HG02884 (cell line): ENCODE measurements around the gene HMGN1.

Source experiments
- ATAC-seq: cut with Tn5 transposase; IDR thresholded peaks from one replicate; pipeline ENCODE4 v1.9.1; 2021; ENCODE audit warnings: mild to moderate bottlenecking, moderate library complexity; ENCODE audit not compliant: unreplicated experiment

Gene HMGN1

DNA sequence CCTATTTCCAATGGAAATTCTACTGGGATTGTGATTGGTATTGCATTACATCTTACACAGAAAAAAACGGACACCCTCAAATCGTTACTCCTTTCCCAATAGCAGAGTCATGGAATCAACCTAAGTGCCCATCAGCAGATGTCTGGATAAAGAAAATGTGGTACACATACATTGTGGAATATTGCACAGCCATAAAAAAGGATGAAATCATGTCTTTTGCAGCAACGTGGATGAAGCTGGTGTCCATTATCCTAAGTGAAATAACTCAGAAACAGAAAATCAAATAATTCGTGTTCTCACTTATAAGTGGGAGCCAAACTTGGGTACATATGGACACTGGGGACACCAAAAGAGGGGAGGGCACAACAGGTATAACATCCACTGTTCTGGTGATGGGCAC, 14.3 kb downstream of the HMGN1 start:
- ATAC-seq: no peak

DNA sequence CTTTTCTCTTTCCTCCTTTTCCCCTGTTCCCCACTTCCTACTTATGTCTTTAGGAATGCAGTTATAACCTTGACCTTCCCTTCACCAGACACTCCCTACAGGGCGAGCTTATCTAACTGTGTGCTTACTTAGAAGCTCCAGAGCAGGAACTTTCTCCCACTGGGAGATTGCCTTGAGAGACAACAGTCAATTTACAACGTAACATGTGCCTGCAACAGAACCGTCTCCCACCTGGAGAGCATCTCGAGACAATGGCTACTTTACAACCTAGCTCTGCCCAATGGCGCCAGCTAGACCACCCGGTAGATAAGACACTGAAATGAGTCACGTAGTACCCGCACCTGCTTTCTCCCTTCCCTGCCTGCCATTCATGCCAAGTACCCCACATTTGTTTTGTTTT, 16.7 kb downstream of the HMGN1 start:
- ATAC-seq: no peak

DNA sequence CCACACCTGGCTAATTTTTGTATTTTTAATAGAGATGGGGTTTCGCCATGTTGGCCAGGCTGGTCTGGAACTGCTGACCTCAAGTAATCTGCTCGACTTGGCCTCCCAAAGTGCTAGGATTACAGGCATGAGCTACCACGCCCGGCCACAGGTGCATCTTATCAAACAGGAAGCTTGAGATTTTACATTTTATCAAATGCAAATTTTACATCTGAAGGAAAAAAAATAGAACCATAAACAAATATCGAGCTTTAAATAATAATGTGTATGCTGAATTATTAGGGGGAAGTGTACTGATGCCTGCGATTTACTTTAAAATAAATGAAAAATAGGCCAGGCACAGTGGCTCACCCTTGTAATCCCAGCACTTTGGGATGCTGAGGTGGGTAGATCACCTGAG, 18.9 kb downstream of the HMGN1 start:
- ATAC-seq: no peak

DNA sequence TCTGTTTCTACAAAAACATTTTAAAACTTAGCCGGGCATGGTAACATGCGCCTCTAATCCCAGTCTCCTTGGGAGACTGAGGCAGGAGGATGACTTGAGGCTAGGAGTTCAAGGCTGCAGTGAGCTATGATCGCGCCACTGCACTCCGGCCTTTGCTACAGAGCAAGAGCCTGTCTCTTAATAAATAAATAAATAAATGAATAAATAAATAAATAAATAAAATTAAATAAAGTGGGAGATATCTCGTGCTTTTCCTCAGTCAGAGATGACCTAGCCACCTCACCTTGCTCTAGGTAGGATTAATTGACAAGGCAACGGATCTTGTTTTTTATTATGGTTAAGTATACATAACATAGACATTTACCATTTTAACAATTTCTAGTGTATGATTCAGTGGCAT, 21.2 kb downstream of the HMGN1 start:
- no peak for ATAC-seq

DNA sequence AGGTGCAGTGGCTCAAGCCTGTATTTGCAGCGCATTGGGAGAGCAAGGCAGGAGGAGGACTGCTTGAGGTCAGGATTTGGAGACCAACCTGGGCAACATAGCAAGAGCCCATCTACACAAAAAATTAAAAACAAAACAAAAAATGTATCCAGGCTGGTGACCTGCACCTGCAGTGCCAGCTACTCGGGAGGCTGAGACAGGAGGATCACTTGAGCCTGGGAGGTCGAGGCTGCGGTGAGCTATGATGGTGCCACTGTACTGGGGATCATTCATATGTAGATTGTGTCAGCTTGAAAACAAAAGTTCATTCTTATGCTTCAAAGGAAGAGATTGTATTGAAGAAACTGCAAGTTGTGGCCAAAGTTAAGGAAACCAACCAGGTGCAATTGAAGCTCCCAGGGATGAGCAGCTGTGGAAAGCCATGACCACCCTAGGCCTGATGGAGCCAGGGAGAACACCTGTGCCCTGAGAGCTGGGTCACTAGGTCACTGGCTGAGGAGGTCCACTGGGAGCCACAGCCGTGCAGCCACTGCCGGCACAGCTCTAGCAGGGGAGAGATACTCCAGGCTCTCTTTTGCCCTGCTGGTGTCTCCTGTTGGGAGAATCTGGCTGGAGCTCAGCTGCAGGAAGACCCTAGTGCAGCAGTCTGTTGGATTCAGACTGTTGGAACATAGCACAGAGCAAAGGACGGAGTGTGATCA, 22.1 kb downstream of the HMGN1 start:
- no peak for ATAC-seq

DNA sequence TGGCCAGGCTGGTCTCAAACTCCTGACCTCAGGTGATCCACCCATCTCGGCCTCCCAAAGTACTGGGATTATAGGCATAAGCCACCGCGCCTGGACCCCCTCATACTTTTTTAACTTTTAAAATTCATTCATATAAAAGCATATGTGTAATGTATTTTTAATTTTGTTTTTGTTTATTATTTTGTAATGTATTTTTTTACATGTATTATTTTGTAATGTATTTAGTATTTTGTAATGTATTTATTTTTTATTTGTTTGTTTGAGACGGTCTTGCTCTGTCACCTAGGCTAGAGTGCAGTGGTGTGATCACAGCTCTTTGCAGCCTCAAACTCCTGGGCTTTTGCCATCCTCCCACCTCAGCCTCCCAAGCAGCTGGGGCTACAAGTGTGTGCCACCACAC, 23.4 kb downstream of the HMGN1 start:
- no peak for ATAC-seq

DNA sequence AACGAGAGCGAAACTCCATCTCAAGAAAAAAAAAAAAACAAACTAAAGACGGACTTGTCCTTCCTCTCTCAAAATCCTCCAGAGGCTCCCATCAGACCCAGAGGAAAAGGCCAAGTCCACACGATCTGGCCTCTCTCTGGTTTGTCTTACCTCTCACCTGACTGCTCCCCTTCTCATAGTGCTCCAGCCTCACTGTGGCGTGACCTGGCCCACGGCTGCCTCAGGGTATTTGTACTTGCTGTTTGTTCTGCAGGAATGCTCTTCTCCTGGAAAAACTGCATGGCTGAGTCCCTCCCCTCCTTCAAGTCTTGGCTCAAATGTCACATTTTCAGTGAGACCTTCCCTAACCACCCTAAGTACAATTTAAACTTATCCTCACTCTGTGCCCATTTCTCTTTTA, 27.5 kb downstream of the HMGN1 start:
- ATAC-seq: no peak

DNA sequence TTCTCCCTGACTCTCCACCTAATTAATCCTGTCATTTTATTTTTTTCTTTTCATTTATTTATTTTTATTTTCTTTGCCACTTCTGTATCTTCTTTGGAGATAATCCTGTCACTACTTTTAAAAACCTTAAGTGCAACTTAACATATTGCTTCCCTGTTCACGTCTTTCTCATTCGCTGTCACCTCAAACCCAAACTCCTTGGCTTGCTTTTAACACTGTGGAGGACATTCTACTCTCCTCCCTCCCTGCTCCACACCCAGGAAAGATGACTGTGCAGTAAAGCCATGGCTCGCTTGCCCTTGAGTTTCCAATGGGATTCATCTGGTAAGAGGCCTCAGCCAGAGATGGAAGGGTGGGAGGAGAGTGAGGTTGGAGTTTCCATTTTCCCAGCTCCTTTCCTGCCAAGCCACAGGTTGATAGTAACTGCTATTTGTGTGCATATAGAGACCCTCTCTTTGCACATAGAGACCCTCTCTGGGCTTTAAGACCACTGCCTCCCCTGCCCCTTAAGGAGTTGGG, 29.0 kb downstream of the HMGN1 start:
- no peak for ATAC-seq

DNA sequence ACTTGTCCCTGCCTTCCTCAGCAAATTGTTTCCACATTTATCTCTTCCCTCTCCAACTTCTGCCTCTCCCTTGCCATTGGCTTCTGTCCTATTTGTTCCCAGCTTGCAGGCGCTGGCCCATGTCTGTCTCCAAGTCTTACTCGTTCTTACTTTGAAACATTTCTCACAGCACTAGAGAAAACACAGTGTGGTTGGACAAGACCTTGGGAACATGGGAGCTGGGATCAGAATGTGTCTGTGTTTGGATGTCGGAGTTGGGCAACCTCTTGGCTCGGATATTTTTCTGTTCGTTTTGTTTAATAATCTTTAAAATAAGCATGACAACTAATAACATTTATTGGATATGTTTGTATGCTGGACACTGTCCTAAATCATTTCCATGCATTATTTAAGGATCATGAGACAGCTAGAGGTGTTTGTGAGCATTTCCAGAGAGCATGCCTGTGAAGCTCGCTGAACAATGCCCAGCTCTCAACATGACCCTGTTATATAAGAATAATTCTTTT, 29.6 kb downstream of the HMGN1 start:
- no peak for ATAC-seq

DNA sequence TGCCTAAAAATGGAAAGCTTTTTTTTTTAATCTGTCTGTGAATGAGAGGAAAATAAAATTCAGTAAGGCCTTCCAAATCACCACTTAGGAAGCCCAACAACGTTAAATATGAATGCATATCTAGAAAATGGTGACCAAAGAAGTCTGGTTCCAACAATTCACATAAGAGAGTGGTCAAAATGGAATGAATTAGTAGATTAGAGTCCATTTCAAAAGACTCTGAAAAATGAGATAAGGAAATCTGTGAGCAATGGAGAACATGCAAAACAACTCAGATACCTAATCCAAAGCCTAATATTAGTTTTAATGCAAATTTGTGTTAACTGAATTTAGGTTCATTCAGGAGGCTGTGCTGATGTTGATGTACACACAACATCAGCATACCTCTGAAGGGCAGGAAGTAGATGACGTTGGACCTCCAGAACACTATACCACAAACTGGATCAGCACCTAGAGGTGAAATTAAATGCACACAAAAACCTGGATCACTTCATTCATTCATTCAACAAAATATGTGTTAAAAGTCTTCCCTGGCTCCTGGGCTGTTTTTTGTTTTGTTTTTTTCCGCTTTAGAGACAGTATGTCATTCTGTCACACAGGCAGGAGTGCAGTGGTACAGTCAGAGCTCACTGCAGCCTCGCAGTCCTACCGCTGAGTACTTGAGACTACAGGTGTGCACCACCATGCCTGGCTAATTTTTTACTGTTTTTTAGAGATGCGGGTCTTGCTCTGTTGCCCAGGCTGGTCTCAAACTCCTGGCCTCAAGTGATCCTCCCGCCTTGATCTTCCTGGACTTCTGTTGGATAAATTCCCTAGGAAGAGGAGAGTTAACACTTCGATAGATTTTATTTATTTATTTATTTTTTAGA, 30.6 kb downstream of the HMGN1 start:
- no peak for ATAC-seq

DNA sequence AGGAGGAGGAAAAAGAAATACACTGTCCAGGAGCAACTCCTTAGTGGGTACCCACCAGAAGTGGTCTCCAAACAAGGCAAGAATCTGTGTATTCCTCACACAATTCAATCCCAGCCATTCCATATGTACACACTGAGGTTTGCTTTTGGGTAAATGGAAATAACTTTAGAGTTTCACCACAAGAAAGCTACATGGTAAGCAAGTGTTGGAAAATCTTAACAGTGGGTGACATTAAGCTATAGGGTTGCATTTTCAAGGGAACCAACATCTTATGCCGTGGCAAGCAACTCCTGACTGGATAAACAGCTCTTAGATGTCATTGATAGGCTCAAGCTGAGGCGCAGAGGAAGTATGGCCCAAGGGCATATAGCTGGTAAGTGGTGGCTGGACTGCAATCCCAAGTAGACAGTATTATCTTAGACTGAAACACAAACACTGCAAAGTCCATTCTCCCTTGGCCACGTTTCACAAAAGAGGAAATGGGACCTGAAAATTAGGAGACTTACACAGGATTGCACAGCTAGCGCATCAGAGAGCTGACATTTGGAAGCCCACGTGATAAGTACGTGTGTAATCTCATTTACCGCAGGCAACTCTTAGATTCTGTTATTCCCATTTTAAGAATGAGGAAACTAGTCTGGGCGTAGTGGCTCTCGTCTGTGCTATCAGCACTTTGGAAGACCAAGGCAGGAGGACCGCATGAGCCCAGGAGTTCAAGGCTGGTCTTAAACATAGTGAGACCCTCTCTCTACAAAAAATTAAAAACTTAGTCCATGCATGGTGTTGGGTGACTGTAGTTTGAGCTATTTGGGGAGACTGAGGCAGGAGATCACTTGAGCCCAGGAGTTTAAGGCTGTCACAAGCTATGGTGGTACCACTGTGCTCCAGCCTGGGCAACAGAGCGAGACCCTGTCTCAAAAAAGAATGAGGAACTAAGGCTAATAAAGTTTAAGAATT, 31.5 kb downstream of the HMGN1 start:
- no peak for ATAC-seq

DNA sequence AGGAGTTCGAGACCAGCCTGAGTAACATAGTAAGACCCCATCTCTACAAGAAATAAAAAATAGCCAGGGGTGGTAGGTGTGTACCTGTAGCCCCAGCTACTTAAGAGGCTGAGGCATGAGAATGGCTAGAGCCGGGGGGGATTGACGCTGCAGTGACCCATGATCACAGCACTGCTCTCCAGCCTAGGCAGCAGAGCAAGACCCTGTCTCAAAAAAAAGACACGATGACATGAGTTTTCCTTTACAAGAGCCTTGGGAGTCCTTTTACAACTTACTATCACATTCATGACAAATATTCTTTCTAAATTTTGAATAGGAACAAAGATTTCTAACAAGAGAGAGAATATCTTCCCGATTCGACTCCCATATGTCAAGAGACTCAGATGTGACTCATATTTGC, 32.2 kb downstream of the HMGN1 start:
- no peak for ATAC-seq

DNA sequence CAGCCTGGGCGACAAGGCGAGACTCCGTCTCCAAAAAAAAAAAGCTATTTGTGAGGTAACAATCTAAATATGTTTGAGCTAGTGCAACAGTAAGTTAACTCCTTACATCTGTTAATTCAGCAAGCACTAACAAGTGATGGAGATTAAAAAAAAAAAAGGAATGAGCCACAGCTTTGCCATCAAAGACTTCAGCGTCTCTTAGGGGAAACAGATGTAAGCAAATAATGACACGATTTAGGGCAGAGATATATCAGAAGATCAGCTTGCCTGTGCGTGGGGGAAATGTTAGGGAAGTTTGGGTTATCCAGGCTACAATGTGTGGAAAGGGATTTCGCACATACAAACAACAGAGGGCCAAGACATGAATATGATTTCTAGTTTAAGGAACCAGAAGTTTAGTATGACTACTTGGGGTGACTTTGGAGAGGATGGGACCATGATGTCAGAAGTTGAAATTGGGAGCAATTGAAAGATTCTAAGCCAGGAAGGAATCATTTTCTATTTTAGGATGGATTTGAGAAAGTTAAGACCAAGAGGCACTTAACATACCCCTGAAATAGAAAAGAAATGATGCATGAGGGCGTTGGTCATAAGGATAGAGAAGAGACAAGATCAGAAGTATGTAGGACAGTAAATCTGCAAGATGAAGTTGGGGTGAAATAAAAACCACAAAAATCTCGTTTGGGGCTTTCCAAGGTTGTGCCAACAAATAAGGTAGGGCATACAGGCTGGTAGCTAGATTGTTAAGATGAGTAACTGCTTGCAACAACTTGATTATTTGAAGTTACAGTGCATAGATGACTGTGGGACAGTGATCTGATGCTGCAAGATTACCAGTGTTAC, 33.1 kb downstream of the HMGN1 start:
- no peak for ATAC-seq

DNA sequence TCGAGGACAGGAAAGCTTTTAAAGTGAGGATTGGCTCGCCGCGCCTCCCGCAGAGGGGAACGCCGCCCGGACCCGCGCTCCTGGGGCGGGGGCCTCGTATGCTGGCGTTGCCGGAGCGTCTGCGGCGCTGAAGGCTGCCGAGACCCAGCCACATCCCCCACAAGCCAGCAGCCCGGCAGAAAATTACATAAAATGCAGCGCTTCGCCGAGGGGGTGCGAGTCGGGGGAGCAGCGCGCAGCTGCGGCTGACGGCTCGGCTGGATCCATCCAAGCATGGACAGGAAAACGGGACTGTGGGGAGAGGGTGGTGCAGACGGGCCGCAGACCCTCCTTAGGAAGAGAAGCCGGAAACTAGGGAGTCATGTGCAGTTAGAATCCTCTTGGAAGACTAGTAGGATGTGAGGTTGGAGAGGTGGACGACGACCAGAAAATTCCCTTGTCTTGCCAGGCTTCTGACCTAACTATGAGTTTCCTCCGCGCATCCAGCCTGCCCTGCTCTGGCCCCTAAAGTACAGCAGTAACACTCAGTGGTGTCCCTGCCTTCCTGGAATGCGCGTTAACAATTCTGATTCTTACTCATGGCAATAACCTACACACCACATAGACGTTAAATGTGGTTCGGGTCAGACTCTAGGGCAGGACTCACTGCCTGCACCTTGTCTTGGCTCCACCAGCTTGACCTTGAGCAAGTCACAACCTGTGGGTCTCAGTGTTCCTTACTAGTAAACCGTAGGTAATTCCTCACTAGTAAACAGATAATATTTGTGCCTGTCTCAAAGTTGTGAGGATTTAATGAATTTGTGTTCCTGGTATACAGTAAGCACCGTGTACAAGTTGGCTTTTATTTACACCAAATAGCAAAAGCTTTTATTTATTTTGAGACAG, 34.5 kb downstream of the HMGN1 start:
- peak; percentile 23 for ATAC-seq

DNA sequence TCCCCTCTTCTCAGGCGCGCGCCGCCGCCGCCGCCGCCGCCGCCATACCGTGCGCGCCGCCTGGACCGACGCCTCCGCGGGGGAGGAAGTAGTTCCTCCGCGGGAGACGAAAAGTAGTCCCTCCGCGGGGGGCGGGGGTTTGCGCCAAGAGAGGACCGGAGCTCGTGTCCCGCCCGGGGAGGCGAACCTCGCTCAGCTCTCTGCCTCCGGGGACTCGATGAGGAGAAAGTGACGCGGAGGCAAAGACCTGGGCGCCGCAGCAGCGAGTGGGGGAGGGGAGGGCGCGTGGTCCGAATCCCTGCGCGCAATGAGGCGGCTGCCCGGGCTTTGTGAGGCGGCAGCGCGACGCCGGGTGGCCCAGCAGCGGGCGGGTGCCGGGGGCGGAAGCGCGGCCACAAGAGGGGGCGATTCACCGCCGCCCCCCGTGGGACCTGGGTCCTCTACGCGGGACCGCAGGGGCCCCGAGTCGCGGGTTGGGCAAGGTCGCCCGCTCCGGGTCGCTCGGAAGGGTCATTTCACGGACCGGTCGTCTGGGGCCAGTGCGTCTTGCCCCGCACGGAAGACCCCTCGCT, 35.2 kb downstream of the HMGN1 start, which contains the start of gene BRWD1:
BRWD1 (minus strand) TSS at position 62 of the 572 bp plus-strand sequence. CDS start 141 bp downstream, outside the sequence.
- peak; percentile 38 for ATAC-seq

DNA sequence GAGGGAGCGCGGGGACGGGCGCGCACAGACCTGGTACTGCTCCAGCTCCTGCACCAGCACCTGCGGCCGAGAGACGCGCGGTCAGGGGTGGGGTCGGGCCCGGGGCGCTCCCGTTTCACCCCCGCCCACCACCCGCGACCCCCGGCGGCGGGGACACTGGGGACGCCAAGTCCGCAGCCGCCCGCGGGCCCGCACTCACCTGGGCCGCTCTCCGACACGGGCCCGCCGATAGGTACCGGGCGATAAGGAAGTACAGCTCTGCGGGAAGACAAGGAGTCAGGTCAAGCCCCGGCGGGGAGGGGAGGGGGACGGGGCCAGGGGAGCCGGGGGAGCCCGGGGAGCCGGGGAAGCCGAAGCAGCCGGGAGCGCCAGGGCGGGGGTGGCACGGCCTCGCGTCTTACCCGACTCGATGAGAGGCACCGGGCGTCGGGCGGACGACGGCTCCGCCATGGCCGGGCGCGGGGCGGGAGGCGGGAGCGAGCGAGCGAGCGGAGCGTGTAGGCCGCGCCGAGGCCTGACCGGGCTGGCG, 35.8 kb downstream of the HMGN1 start:
- ATAC-seq: no peak

DNA sequence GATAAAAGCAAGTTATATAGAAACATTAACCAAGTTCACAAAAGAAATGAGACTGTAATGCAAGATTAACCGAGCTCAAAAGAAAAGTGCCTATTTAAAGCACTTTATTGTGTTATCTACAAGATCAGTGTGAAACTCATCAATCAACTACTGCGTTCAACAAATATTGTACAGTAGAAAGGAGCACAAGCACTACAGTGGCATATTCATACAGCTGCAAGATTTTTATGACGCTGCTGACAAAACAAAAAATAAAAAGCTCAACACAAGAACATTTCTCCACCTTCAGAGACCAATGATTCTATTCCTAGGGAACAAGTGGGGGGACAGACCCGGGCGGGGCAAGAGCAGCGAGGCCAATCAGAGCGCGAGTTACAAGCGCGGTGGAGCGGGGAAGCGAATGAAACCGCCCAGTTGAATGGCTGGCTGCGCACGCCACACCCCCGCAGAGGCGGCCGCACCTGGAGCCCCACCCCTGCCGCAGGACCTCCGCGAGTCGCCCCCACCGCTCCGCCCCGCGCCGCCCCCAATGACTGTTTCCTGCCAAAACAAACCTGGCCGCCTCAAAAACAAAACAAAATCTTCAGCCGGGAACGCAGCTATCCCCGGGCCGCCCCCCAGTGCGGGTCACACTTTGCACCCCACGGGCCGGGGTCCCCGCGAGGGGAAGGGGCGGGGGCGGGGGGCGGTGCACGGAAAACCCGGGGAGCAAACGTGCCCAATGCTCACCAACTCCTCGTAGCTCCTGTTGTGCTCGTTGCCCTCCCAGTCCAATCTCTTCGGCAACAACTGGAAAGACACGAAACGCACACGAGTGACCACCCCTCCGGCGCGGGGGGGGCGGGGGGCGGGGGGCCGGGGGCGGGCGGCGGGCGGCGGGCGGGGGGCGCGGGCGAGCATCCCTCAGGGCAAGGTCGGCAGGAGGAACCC, 36.5 kb downstream of the HMGN1 start:
- ATAC-seq: peak; percentile 69
